HG03095 (cell line): ENCODE measurements around the gene ALDH1A2.
"Not testable (repeated sequence)": the region's sequence is repeated elsewhere in the genome, so short reads cannot be mapped to it uniquely, and the experiment has no call there.

Experiments used
- ATAC-seq: cut with Tn5 transposase; IDR thresholded peaks from one replicate; pipeline ENCODE4 v1.9.1; 2021; ENCODE audit warnings: moderate library complexity; ENCODE audit not compliant: unreplicated experiment

The ALDH1A2 gene

DNA sequence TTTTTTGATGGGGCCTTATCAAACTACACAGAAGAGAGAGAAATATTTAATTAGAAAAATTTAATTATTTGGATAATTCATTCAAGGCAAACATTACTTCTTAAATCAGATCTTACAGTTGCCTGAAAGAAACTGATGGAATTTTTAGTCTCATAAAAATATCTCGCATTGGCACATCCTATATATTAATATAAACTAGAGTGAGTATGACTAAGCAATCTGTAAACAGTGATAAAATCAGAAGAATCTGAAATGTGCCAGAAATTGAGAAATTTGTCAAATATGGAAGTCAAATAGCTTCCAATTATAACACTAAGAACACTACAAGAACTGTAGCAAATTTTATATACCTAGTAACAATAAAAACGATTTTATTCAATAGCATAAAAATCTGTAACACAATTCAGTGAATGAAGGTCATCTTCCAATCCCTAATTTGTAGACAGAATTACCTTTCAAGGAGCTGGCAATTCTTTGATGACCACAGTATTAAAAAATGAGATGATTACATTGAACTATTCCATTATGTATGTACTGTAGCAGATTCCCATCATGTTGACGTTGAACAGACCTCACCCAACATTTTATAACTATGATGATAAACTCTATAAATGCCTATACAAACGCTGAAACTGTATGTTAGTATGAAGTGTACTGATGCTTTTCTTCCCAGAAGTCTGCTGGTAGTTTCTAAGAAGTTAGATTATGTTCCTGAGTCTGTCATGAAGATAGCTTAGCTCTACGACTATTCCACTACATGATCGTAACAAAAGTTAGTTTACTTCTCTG, 63.0 kb downstream of the ALDH1A2 start:
- ATAC-seq: no peak

GRCh38 chr15:57999699-58000098, 65.8 kb downstream of the ALDH1A2 start:
- not testable (repeated sequence) for ATAC-seq

DNA sequence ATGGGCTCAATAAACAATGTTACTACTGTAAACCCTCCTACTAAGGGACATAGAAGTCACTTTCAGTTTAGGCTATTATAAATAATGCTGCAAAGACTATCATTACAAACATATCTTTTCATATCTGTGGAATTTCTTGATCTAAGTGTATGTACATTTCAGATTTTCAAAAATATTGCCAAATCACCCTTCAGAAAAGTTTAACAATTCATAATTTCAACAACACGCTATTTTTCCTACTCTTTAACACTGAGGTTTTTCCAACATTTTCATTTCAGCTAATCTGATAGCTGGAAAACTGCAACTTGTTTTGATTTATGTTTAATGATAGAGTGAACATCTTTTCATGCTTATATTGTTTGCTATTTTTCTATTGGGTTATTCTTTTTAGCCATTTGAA, 69.0 kb downstream of the ALDH1A2 start:
- no peak for ATAC-seq

DNA sequence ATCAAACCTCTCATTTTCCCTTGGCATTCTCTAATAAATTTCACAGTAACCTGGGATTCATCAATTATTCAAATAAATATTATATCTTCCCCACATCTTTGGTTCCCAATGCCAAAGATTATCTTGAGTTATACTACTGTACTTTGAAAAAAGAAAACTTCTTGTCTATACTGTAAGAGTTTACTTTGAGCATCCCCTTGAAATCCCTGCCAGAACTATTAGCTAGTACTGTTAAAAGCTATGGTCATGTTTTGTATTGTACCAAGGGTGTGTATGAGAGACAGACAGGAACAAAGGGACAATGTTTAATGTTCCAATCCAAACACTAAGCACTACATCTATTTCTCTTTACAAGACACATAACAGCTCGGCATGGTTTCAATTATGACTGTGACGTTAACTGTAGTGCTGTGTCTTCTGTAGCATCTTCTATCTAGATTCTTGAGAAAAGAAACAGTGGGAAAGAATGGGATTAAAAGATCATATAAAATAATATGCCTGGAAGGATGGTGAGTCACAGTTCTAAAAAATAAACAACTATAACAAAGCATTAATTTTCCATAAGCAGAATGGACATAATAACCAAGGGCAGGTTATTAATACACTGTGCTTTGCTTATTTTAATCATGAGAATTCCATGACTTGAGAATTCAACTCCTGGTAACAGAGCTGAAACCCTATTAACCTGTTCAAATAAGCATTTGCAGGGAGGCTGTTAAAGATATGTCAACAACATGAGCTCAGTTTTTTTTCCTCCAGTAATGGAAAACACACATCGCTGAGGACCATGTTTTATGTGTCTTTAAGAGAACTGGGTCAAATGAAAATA, 71.1 kb downstream of the ALDH1A2 start:
- ATAC-seq: no peak

- no peak for ATAC-seq
Observed at GRCh38 chr15:57993409-57994145, 71.9 kb downstream of the ALDH1A2 start.

GRCh38 chr15:57992761-57993355, 72.7 kb downstream of the ALDH1A2 start:
- no peak for ATAC-seq

DNA sequence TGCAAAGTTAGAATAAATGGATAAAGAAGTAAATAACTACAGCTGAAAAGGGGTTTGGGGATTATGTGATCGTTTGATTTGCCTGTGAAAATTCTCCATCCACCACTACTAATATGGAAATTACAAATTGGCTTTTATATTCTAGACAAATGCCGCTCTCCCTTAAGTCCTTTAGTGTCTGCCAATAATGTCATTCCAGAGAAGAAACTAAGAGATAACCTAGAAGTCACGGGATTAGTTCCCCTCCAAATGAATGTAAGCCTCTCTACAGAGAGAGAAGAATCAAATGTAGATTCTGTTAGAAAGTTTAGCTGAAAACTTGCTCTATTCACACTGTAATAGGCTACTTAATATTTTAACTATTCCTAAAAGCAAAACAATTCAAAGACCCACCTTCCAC, 92.0 kb downstream of the ALDH1A2 start:
- no peak for ATAC-seq

- ATAC-seq: no peak
Observed at GRCh38 chr15:57972864-57973263, 92.6 kb downstream of the ALDH1A2 start.

DNA sequence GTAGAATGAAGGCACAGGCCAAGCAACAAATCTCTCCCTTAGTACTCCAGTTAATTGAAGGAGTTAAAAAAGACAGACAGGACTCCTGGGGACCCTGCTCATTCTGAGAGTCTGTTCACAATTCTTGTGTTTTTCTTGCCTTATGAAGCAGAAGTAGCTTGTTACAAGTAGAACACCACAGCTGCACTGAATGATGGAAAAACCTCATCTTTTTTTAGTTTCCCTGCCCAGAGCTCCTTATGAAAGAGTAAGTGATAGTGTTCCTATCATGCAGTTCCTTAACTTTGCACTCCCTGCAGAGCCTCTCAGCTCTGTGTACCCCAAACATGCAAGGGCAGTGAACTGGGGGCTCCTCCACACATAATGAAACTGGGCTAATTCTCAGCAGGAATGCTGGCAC, 95.5 kb downstream of the ALDH1A2 start:
- no peak for ATAC-seq

DNA sequence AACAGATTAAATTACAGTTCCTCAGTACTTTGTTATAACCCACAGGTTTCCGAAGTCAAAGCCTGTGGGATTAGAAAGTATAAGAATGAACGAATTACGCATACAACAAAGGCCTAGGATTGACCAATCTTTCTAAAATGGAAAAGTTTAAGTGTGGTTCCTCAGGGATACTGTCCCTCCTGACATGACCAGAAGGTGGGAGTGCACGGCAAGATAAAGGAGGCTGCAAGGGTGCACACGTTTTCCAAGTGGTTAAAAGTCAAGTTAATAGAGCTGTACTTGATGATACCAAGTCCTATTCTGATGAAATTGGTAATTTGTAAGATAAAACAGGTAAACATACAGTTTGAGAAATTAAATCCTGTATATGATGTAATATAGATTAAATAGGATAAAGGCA, 96.2 kb downstream of the ALDH1A2 start:
- ATAC-seq: no peak

- no peak for ATAC-seq
Observed at GRCh38 chr15:57962887-57963286, 102.6 kb downstream of the ALDH1A2 start.

DNA sequence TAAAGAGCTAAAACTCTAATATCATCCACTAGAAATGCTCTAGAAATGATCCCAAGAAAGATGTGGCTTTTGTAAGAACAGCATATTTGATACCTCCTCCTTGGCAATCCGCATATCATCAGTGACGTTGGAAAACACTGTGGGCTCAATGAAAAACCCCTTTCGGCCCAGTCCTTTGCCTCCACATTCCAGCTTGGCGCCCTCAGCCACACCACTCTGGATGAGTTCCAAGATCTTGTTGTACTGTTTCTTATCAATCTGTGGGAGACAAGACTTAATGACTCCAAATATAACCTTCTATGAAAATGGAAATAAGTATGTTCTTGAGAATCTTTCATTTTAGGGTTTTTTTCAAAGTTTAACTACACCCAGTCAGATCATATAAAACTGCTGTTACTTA, 103.6 kb downstream of the ALDH1A2 start:
- no peak for ATAC-seq

- ATAC-seq: no peak
Observed at GRCh38 chr15:57957113-57957512, 108.4 kb downstream of the ALDH1A2 start.

DNA sequence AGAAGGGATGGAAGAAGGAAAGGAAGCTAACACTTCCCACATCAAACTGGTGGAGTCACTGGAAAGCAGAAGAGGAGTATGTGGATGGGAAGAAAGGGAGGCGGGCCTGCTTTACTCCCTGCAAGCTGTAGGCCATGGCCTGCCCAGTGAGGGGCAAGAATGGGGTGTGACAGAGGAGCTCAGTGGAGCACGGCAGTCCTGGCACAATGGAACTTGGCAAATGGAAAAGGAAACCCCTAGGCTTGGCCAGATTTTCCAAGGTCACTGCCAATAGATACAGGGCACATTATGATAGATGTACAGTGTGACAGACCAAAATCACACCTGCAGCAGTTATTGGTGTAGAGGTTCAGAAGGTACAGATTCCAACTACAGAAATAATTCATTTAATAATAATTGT, 111.6 kb downstream of the ALDH1A2 start:
- ATAC-seq: no peak

DNA sequence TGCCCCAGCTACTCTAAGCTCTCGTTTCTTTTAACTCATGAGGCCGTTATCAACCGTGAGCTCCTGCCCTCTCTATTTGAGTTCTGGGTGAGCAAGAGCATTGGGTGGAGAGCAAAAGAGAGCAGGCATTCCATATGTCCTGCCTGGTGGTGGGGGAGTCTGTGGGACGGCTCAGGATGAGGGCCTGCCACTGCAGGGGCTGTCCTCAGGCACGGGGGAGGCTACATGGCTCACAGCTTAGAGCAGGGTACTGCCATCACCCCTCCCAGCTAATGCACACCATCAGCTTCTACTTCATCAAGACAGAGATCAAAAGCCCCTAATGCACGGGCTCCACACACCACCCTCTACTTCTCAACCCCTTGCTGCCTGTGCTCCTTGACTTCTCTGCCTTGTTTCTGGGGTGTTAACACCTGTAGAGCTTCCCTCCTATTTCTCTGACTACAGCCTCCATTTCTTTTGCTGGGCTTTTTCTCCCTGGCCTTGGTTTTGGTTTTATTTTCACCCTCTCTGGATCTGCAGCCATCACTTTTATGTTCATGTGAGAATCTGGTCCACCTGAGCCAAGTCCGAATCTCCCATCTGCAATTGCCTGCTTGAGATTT, 114.1 kb downstream of the ALDH1A2 start:
- ATAC-seq: no peak

GRCh38 chr15:57950381-57950946, 115.0 kb downstream of the ALDH1A2 start:
- no peak for ATAC-seq

GRCh38 chr15:57949374-57949943, 116.1 kb downstream of the ALDH1A2 start:
- no peak for ATAC-seq

DNA sequence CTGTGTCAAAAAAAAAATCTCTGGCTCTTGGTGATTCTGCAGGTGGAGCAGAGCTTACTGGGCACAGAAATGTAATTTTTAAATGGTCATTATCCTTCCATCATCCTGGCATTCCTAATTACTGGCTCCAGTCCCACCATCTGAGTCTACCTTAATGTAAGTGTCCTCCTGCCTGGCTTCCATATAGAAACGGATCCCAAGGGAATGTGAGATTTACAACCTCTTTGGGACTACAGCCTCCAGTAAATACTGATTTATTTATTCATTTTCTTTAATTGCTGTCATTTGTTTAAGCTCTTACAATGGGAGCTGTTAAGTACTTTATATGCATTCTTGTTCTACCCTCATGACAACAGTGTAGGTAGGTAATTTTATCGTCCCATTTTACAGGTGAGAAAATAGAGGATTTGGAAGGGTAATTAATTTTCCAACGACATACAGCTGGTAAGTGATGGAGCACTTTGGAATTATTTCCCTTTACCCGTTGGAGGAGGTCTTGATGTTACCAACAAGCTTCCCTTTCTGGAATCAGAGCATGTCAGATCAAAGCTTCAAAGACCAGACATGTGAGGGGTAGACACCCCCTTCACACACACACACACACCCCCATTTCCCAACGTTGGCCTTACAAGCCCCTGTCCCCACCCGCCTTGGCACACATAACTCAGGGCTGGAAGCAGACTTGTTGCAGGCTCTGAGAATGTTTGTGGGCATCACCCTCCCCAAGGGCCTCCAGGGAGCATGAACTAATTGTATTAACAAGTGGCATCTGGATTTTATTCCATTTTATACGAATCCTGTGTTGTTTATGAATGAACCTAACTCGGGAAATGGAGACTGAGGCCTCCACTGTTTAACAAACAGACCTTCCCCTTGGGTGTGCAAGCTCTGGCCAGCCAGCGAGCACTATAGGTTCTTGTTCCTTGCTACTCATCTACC, 116.9 kb downstream of the ALDH1A2 start:
- no peak for ATAC-seq

- no peak for ATAC-seq
Observed at GRCh38 chr15:57947781-57948180, 117.7 kb downstream of the ALDH1A2 start.
